ENCODE data around the gene CARD18.

CARD18 gene, protein sequence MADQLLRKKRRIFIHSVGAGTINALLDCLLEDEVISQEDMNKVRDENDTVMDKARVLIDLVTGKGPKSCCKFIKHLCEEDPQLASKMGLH

DNA sequence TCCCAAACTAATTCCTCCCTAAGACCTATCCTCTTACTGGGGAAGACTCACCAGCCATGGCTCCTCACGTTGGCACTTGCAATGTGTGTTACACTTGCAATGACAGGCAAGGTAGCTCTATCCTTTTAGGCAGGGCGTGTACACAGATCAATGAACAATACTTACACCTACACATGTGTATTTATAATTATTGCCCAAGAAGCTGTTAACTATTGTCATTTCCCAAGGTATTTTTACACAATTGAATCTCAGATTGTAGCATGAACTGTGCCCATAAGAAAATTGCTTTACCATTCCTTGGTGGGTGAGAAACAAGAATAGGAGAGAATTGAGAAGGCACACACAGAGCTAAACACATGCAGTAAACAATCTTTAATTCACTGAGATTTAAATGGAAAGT, at the start of gene CARD18:
Gene CARD18, minus strand, starts transcription at position 101 of the 400 bp plus-strand sequence. Its CDS starts 43 bp downstream, at position 58.
- DNase-seq (ENCODE audit: low spot score) (no peak), FAIRE-seq (no peak)

DNA sequence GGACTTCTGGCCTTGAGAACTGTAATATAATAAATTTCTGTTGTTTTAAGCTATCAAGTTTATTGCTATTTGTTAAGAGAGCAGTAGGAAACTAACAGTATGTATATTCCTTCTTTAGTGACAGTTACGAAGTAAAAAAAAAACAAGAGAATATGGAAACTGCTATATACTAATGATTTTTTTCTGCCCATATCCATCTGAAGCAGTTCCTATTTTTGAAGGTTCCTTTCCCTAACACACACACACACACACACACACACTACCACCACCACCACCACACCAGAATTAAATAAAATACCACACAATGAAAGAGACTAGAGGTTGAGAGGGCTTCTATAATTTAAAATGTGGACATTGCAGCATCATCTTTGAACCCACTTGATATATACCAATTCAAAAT, 44.4 kb upstream of the CARD18 start:
- FAIRE-seq (no peak), DNase-seq (ENCODE audit: low spot score) (no peak)

DNA sequence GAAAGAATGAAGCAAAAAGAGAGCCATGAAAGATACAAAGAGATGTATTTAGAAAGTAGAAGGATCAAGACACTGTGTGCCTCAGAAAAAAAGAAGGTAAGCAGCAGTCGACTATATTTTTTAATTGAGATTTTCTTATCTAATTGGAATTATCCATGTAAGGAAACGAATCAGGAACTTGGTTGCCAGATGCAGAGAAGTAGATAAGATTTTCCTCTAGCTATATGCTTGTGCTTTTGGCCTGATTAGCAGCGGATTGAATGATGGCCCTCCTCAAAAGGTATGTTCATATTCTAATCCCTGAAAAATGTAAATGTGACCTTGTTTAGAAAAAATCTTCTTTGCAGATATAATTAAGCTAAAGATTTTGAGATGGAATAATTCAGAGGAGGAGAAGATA, 43.9 kb upstream of the CARD18 start:
- no peak for FAIRE-seq
- DNase-seq (ENCODE audit: low spot score) = no peak

DNA sequence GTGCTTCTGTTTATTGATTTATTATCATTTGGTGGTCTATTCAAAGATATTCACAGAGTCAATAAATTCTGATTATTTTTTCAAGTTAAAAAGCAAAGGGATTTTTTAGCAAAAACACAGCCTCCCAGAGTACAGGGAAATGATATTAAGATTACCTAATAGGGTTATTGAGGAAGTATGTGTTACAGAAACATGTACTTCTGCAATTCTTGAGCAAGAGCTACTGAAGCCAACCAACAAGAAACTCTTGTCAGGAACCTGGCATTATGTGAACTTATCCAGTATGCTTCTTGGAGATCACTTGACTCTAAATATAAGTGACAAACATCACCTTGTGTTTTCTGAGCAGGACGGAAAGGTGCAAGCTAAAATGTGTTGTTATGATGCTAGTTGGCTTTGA, 42.0 kb upstream of the CARD18 start:
- FAIRE-seq (no peak), DNase-seq (ENCODE audit: low spot score) (no peak)

DNA sequence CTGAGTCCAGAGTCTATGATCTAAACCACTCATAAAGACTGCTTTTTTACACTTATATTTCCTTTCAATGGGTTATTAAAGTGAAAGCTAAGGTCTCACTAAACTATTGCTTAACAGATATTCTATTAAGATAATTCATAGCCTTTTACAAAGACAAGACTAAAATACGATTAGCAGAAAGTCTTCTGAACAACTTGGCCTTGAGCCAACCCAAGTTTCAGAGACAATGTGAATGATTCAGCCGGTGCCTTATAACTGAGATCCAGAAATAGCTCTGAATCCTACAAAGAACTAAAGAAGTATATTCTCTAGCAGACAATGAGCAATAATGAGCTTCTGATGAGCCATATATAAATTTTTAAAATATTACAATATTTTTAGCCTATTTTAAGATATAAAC, 41.5 kb upstream of the CARD18 start:
- no peak for DNase-seq (ENCODE audit: low spot score)
- FAIRE-seq = no peak

DNA sequence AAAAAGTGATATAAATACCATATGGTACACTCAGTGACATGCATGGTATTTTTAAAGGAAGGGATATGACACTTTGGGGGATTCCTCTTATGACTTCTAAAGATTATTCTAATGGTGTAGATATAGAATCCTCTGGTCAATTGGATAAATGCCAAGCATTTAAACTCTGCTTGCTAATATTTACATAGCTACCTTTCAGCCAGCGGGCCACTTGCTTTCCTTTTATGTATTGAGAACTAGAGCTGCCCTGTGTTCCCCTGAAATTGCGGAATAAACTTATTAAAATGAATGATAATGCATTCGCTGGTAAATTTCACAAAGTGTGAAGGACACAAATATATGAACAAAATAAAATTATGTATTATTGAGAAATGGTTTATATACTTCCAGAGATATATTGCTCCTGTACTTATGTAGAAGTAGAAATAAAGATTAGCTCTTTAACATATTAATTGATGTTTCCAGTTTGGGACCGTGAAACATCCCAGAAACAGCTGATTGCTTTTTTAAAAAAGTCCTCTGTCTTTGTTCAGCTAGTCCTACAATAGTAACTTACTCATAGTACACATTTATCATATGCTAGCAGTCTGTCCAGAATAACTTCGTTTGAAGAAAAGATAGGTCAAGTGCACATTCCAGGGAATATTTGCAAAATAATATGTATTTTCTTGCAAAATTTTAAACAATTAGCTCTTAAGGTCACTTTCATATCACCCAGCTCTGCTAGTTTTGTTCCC, 40.1 kb upstream of the CARD18 start:
- DNase-seq (ENCODE audit: low spot score) (no peak), FAIRE-seq (no peak)

DNA sequence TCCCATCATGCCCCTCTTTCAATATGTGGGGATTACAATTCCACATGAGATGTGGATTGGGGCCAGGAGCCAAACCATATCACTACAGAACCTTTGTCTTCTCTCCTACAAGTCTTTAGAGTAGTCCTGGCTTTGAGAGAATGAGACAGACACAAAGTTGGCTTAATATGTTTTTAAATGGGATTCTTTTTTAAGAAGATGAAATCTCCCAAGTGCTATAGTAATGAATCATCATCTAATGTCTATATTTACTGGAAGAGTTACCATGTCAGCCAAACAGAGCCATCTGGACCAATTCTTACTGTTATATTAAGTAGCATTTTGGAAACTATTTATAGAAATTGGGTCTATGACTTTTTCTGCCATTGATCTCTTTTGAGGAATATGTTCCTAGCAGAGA, 38.1 kb upstream of the CARD18 start:
- no peak for FAIRE-seq

DNA sequence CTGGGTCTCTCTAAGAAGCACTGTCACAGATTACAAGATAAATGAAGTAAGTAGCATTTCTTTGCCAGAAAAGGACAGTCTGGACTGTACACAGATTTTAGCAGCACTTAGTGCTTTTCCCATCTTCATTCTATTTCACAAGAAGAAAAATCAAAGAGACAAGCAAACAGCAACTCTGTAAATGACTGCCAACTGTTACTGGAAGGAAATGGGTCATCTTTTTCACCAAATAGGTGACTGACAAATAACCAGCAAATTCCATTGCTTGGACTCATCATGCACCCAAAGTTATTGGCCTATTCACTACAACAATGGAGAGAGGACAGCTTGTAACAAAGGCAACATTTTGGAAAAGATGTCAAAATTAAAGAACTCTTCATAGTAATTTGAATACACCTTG, 28.9 kb upstream of the CARD18 start:
- no peak for FAIRE-seq
- DNase-seq (ENCODE audit: low spot score) = no peak

More for the DNA sequence above, 38.1 kb upstream of the CARD18 start:
- no peak for DNase-seq (ENCODE audit: low spot score)

DNA sequence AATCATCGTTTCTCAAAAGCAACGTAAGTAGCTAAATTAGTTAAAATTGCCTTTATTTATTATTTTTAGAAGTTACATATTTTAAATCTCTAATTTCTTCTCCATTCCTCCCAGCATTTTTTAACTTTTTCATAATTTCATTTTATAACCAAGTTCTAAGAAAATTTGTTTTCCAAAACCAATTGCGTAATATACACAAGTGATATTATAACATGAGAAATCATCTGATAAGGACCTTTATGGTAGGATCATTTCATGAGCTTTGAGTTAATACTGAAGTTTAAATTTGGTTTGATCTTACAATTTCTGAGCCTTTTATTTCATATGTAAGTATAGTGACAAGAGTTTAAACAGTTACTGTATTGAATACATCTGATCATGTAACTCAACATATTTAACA, 27.7 kb upstream of the CARD18 start:
- FAIRE-seq (no peak), DNase-seq (ENCODE audit: low spot score) (no peak)

DNA sequence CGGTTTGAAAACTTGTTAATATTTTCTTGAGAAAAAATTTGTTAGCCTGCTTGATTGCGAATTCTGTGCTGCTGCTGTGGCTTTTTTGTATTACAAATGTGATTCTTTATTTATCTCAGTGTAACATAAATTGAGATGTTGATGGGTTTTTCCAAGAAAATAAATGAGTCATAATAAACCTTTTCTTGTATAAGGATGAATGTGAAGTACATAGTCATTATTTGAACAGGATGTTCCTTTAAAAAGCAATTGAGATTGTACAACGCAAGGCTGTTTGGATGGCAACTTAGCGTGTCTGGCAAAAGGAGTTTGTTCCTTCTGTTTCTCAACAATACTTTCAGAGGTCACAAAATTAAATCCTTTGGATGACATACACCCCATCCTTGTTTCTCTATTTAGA, 24.6 kb upstream of the CARD18 start:
- no peak for DNase-seq (ENCODE audit: low spot score)
- FAIRE-seq = no peak

DNA sequence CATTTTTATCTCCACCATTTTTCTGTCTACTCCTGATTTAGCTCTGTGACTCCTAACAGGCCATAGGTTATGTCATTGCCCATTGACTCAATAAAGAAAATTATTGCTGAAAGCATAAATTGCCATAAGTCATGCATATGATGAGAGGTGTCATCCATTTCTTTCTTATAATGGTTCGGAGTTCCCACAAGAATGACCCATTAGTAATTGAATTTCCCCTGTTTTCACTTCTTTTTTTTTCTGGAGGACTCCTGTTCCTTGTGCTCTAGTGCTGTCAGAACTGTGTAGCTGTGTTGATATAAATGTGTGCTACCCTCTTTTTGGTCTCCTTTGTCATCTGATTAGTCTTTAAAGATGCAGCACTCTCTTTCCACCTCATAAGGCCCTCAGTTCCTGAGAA, 22.9 kb upstream of the CARD18 start:
- DNase-seq (ENCODE audit: low spot score) = no peak
- no peak for FAIRE-seq

DNA sequence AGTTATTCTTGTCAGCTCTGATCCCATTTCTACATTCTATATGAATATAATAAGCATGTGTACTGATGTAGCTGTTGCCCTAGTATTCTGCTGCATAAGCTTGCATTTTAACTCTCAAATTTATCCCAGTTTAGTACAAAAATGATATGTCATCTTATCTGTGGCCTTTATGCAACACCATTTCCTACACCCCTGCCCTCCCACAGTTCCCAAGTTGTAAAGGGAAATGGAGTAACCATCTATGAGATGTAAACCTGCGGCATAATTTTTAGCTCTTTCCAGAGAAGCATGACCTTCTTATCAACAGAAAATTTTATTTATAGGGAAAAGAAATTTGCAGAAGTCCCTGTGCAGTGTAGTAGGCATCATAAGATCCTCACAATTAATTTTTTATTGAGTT, 18.9 kb upstream of the CARD18 start:
- DNase-seq (ENCODE audit: low spot score) (no peak), FAIRE-seq (no peak)

DNA sequence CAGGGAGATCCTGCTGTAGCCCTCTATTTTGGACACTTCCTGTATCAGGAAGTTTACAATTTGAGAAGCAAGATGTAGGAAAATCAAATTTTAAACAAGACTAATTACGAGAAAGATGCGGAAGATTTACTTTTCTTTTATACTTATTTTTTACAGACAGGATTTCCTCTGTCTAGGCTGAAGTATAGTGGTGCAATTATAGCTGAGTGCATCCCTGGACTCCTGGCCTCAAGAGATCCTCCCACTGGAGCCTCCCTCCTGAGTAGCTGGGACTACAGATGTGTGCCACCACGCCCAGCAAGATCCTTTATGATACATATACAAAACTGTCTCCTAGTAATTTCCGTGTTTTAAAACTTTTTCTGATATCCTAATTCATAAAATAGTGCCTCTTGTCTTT, 17.2 kb upstream of the CARD18 start:
- FAIRE-seq (no peak), DNase-seq (ENCODE audit: low spot score) (no peak)

DNA sequence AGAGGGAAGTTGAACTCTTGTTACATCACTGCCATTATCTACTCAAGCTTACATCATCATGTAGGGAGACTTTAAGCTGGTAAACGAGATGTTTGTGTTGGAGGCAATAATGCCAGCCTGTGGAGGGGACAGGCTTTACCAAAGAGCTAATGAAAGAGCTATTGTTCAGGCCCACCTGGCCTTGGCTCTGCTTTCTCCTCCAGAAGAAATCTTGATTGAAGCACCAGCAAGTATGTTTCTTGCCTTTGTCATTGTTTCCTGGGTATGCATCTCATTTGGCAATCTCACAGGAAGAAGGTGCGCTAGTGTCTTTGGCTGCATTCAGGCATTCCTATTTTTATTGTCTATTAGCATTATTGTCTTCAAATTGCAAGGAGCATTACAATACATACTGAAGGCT, 16.7 kb upstream of the CARD18 start:
- FAIRE-seq = no peak
- no peak for DNase-seq (ENCODE audit: low spot score)

DNA sequence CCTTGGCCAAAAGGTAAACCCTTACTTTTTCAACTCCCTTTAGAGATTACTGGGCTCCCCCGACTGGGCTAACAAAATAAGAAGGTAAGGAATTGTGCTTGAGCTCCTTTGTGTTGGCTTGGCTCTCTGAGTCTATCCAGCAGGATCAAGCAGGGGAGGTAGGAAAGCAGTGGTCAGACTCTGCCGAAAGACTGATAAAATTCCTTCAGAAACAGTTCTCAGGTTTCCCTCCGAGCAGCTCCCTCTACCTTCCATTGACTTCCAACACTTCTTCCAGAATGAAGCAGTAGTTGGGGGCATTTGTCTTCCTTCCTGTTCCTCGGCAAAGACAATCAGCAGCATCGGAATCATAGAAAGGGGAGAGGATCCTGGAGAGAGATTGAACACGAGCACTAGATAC, 16.1 kb upstream of the CARD18 start:
- FAIRE-seq (no peak), DNase-seq (ENCODE audit: low spot score) (no peak)

DNA sequence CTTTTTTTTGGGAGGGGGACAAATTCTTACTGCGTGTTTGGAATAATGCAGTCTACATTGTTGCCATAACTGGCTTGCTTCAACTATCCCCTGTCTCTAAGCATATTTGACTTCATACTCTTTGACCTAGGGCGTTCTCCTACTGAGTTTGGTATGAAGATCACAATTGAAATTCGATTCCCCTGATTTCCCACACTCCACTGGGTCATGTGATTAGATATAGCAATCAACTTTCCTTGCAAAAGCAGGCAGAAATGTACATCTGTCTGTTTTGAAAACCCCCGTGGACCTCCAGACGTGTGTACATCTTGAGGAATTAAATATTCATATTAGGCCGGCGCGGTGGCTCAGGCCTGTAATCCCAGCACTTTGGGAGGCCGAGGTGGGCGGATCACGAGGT, 13.8 kb upstream of the CARD18 start:
- DNase-seq (ENCODE audit: low spot score) (no peak), FAIRE-seq (no peak)

DNA sequence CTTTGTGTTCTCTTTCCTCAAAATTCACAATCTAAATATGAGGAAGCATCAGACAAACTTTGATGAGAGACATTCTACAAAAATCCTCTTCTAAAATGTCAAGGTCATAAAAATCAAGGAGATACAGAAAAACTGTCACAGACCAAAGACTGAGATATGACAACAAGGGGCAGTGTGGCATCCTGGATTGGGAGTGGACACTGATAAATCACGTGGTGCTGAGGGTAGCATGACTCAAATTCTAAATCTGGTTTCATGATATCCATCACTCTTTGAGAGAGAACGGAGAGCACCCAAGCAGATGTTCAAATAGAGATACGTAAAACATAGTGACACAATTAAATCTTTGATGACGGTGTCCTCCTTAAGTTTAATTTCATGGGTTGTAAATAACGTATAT, 13.0 kb upstream of the CARD18 start:
- FAIRE-seq = no peak

DNA sequence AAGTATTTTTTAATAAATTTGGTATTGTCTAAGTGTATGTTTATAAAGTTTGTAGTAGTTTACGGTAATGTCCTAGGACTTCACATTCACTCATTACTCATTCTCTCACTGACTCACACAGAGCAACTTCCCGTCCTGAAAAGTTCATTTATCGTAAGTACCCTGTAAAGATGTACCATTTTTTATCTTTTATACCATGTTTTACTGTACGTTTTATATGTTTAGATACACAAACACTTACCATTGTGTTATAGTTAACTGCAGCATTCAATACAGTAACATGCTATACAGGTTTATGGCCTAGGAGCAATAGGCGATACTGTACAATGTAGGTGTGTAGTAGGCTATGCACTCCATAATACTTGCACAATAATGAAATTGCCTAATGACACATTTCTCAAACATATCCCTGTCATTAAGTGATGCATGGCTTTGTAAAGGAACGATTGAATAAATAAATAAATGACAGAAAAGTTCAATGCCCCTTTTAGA, 12.5 kb upstream of the CARD18 start:
- DNase-seq (ENCODE audit: low spot score) = no peak
- FAIRE-seq = no peak

More for the DNA sequence above, 13.0 kb upstream of the CARD18 start:
- no peak for DNase-seq (ENCODE audit: low spot score)

DNA sequence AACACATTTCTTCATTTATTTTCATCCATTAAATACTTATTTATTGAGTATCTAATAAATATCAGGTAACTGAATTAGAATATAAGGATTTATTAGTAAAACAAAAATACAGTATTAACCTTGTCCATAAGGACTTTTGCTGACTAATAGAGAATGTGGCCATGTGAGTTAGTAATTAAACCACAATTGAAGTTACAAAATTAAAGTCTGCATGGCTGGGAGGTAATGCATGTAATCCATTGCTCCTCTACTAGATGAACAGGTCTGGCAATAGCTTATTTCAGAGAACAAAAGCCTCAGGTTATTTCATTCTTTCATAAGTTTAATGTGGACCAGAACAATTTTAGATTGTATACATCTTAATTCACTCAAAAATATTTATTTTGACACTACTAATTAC, 9.9 kb upstream of the CARD18 start:
- FAIRE-seq (no peak), DNase-seq (ENCODE audit: low spot score) (no peak)

DNA sequence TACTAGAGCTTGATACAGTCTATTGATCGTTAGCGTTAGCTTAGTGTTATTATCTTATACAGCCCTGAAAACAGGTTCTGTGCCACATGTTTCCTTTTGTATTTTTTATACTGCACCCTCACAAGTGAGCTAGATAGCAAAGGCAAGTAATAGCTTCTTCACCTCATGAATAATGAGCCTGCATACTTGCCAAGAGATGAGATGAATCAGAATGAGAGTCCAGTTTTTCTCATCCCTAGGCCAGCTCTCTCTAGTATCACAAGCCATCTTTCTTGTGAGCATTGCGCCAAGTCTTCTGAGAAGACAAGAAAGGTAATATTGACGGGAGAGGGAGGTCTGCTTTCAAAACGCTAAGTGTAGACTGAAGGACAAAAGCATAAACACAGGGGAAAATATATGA, 8.7 kb upstream of the CARD18 start:
- FAIRE-seq (no peak), DNase-seq (ENCODE audit: low spot score) (no peak)

DNA sequence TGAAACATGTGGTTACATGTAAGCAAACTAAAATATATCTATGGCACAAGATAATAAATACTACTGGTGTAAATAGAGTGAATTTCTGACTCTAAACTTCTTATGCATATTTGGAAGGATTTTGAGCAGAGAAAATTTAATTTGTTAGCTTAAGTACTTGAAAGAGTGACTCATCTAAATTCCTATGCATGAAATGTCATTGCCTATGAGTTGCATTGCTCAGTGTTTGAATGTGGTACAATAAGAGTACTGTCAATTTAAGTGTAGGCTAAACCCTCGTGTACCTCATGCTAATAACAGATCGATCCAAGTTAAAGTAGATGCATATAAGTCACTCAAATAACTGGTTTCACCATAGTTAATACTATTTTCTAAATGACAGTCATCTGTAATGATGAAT, 5.3 kb upstream of the CARD18 start:
- DNase-seq (ENCODE audit: low spot score) = no peak
- FAIRE-seq = no peak

DNA sequence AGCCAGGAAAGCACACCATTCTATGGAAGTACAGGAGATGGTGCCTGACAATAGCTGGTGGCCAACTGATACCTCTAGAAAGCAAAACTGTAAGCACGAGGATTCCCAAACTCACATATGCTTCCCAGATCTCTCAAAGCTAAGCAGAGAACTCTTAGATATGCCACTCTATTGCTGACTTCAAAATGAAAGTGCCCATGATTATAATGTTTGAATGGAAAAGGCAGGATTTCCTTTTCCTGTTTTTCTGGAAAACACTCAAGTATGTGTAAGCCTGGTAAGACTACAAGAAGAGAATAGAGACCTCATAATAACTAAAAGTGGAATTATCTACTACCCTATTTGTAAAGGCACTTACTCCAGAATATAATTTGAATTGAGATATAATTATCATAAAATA, 2.6 kb upstream of the CARD18 start:
- FAIRE-seq (no peak), DNase-seq (ENCODE audit: low spot score) (no peak)

DNA sequence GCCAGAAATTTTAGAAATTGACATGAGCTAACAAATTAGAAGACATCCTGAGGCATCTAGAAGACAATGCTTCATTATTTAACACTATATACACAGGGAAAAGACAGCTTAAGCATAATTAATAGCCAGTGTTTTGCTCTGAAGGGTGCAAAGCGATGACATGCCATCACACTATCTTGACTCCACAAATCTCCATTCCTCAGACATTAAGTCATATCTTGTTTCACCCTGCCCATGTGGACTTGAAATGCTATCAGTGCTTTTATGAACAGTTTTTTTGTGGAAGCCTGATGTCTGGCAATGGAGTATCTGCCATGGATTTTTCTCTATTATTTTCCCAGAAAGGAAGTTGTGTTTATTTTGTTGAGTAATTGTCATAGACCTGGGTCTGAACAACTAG, 2.3 kb downstream of the CARD18 start:
- DNase-seq (ENCODE audit: low spot score) (no peak), FAIRE-seq (no peak)

DNA sequence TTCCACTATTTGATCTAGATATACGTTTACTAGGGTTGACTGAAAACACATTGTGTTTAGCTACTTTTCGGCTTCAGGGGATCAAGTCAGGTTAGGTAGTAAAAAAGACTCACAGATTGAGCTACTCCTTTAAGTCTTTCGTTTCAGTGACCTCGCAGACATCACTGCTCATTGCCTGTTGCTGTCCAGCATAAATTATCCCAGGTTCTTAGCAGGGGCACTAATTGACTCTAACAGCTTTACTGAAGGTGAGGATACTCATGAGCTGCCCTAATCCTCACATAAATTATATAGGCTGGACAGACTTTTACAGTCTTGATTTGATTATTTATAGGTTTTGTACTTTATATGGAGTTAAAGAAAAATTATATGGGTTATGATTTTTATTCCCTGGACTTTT, 3.7 kb downstream of the CARD18 start:
- FAIRE-seq (no peak), DNase-seq (ENCODE audit: low spot score) (no peak)
